WI38 (cell line): ENCODE results near the gene ENDOU.

Source experiments
- H3K4me3 ChIP-seq: 2 replicates; pipeline ENCODE4 v1.5.1; 2011; ENCODE audit warnings: low read depth, mild to moderate bottlenecking, control low read depth, low read length
- CTCF ChIP-seq: IDR thresholded peaks from 2 replicates; pipeline ENCODE4 v1.5.1; 2012; ENCODE audit warnings: low read depth, mild to moderate bottlenecking, control low read depth, low read length

Gene ENDOU

GRCh38 chr12:47704719-47705118 is 20.6 kb downstream of the ENDOU start:
- no peak for TF ChIP-seq CTCF
- peak overlapping the region; percentile 77 for H3K4me3 ChIP-seq

GRCh38 chr12:47700263-47700662 is 25.0 kb downstream of the ENDOU start:
- no peak for TF ChIP-seq CTCF
- H3K4me3 ChIP-seq: no peak overlapping the region

- no peak for TF ChIP-seq CTCF
- no peak overlapping the region for H3K4me3 ChIP-seq
These were observed 26.7 kb downstream of the ENDOU start for GRCh38 chr12:47698631-47699030.

GRCh38 chr12:47698055-47698454 is 27.2 kb downstream of the ENDOU start:
- H3K4me3 ChIP-seq: no peak overlapping the region
- TF ChIP-seq CTCF: no peak

- H3K4me3 ChIP-seq: no peak overlapping the region
- TF ChIP-seq CTCF: no peak
These were observed 36.1 kb downstream of the ENDOU start for GRCh38 chr12:47689215-47689614.

GRCh38 chr12:47687636-47688035 is 37.7 kb downstream of the ENDOU start:
- H3K4me3 ChIP-seq: no peak overlapping the region
- no peak for TF ChIP-seq CTCF

- no peak overlapping the region for H3K4me3 ChIP-seq
These were observed 38.5 kb downstream of the ENDOU start for GRCh38 chr12:47686645-47687240.

More at GRCh38 chr12:47686645-47687240, 38.5 kb downstream of the ENDOU start:
- peak; percentile 40; the same call in 1 of the 2 replicates for TF ChIP-seq CTCF
